A549 (cell line): ENCODE data around the gene MYLK. TPM values are rescaled to one million over a fixed set of nuclear protein-coding genes. Genes with fewer than 3 reads are reported as not detected.

Source experiments
- ATAC-seq, 2 experiments: fragments of 200-7000 bp in 1 of 2; fragments of >200 bp in 1 of 2; cut with Nextera tagmentation in 1 of 2; cut with Tn5 transposase in 1 of 2; 3 replicates each; pipeline versions ENCODE4 v1.8.0 to v1.9.1; 2018 to 2020; ENCODE audit warnings: mild to moderate bottlenecking in 1 of 2, moderate library complexity in 1 of 2
- CTCF ChIA-PET: fragments of 300-600 bp; sonication (Branson Sonifier 250); formaldehyde crosslinking; extraction: SDS; loops from one replicate; lab custom pipeline; 2021; ENCODE audit warnings: antibody characterized with exemption, inconsistent platforms; lab: Yijun Ruan, JAX
- POLR2A ChIA-PET: fragments of 350-600 bp; formaldehyde crosslinking; extraction: SDS; loops from one replicate; lab custom pipeline; 2021; ENCODE audit warnings: antibody characterized with exemption, inconsistent platforms; lab: Yijun Ruan, JAX
- DNase-seq, 2 experiments: peaks; one replicate each; pipeline versions ENCODE4 v3.0.0 to v3.0.0-alpha.2; 2011 to 2016; ENCODE audit warnings: low read depth in 1 of 2, low spot score in 1 of 2
- FAIRE-seq: peaks from 2 replicates; lab custom pipeline; 2011; peaks lifted over from hg19 to GRCh38; lab: Jason Lieb, UNC
- H3K27ac ChIP-seq, 2 experiments: fragments of >200 bp; sonication (Bioruptor Twin); formaldehyde crosslinking; 3 replicates each; pipeline ENCODE4 v1.5.1; 2016 to 2017
- H3K4me1 ChIP-seq: fragments of >200 bp; sonication (Bioruptor Twin); formaldehyde crosslinking; 3 replicates; pipeline ENCODE4 v1.6.1; 2016
- H3K4me2 ChIP-seq: fragments of >200 bp; sonication (Bioruptor Twin); formaldehyde crosslinking; 3 replicates; pipeline ENCODE4 v1.6.1; 2016
- H3K4me3 ChIP-seq: fragments of >200 bp; sonication (Bioruptor Twin); formaldehyde crosslinking; 3 replicates; pipeline ENCODE4 v1.5.1; 2016
- H3K9me3 ChIP-seq: fragments of >200 bp; sonication (Bioruptor Twin); formaldehyde crosslinking; 3 replicates; pipeline ENCODE4 v1.6.1; 2016
- ATOH8 ChIP-seq: fragments of 250-450 bp; sonication (Bioruptor Pico); IDR thresholded peaks from 2 replicates; pipeline ENCODE4 v1.5.0; 2020; ENCODE audit warnings: low read depth, mild to moderate bottlenecking, moderate library complexity
- BHLHE40 ChIP-seq: IDR thresholded peaks from 2 replicates; pipeline ENCODE4 v1.6.1; 2012; ENCODE audit warnings: low read depth, low read length, inconsistent platforms
- CBX2 ChIP-seq: fragments of 200-600 bp; sonication (generic); IDR thresholded peaks from 2 replicates; pipeline ENCODE4 v1.6.1; 2016; ENCODE audit warnings: low read depth, mild to moderate bottlenecking, borderline replicate concordance
- CBX8 ChIP-seq: fragments of 200-600 bp; sonication (generic); IDR thresholded peaks from 2 replicates; pipeline ENCODE4 v1.6.1; 2016
- CEBPB ChIP-seq, 2 experiments: fragments of >200 bp in 1 of 2; sonication (Bioruptor Twin) in 1 of 2; formaldehyde crosslinking in 1 of 2; IDR thresholded peaks; 2 replicates each; pipeline ENCODE4 v1.6.1; 2012 to 2016
- E2F6 ChIP-seq: IDR thresholded peaks from 2 replicates; pipeline ENCODE4 v1.6.1; 2012; ENCODE audit warnings: low read depth, borderline replicate concordance
- EHMT2 ChIP-seq: fragments of 200-600 bp; sonication (generic); IDR thresholded peaks from 2 replicates; pipeline ENCODE4 v1.6.1; 2016; ENCODE audit warnings: antibody characterized with exemption, low read depth, mild to moderate bottlenecking, moderate library complexity
- EP300 ChIP-seq, 2 experiments: fragments of >200 bp; sonication (Bioruptor Twin); formaldehyde crosslinking; IDR thresholded peaks; 2 replicates in 1 of 2; 3 replicates in 1 of 2; pipeline ENCODE4 v1.6.1; 2016 to 2017
- ESRRA ChIP-seq: fragments of 150-350 bp; IDR thresholded peaks from 2 replicates; pipeline ENCODE4 v1.6.1; 2014; ENCODE audit warnings: mild to moderate bottlenecking, low read length, borderline replicate concordance
- FOSB ChIP-seq: fragments of 250-450 bp; sonication (Bioruptor Pico); IDR thresholded peaks from 2 replicates; pipeline ENCODE4 v1.5.0; 2020; ENCODE audit warnings: mild to moderate bottlenecking, moderate library complexity
- FOXS1 ChIP-seq: fragments of 250-450 bp; sonication (Bioruptor Pico); IDR thresholded peaks from 2 replicates; pipeline ENCODE4 v1.5.0; 2020; ENCODE audit warnings: mild to moderate bottlenecking, moderate library complexity
- GATA3 ChIP-seq: IDR thresholded peaks from 2 replicates; pipeline ENCODE4 v1.6.1; 2012; ENCODE audit warnings: borderline replicate concordance
- HDAC2 ChIP-seq: fragments of 200-600 bp; sonication (generic); IDR thresholded peaks from 2 replicates; pipeline ENCODE4 v1.6.1; 2016
- HES2 ChIP-seq: fragments of >200 bp; sonication (Bioruptor Twin); formaldehyde crosslinking; IDR thresholded peaks from 2 replicates; pipeline ENCODE4 v1.6.1; 2016
- HEYL ChIP-seq: fragments of 250-450 bp; sonication (Bioruptor Pico); IDR thresholded peaks from 2 replicates; pipeline ENCODE4 v1.8.0; 2021; ENCODE audit warnings: mild to moderate bottlenecking, moderate library complexity
- JUN ChIP-seq, 2 experiments: fragments of >200 bp; sonication (Bioruptor Twin); formaldehyde crosslinking; IDR thresholded peaks; 2 replicates in 1 of 2; 3 replicates in 1 of 2; pipeline ENCODE4 v1.6.1; 2016 to 2017
- JUNB ChIP-seq: fragments of >200 bp; sonication (Bioruptor Twin); formaldehyde crosslinking; IDR thresholded peaks from 2 replicates; pipeline ENCODE4 v1.6.1; 2016
- KDM5A ChIP-seq: fragments of 200-600 bp; sonication (generic); IDR thresholded peaks from 2 replicates; pipeline ENCODE4 v1.6.1; 2016; ENCODE audit warnings: antibody characterized with exemption, mild to moderate bottlenecking
- PBX3 ChIP-seq: IDR thresholded peaks from 2 replicates; pipeline ENCODE4 v1.6.1; 2012
- POLR2A ChIP-seq: IDR thresholded peaks from 2 replicates; pipeline ENCODE4 v1.6.1; 2012; ENCODE audit warnings: mild to moderate bottlenecking, low read length
- RAD21 ChIP-seq, 2 experiments: fragments of >200 bp in 1 of 2; sonication (Bioruptor Twin) in 1 of 2; formaldehyde crosslinking in 1 of 2; IDR thresholded peaks in 1 of 2; conservative IDR thresholded peaks in 1 of 2; 2 replicates in 1 of 2; 3 replicates in 1 of 2; pipeline ENCODE4 v1.6.1; 2012 to 2018; ENCODE audit warnings: inconsistent platforms in 1 of 2
- RARB ChIP-seq: fragments of 250-450 bp; sonication (Bioruptor Pico); IDR thresholded peaks from 2 replicates; pipeline ENCODE4 v1.8.0; 2021; ENCODE audit warnings: mild to moderate bottlenecking, moderate library complexity
- RCOR1 ChIP-seq: fragments of 150-350 bp; IDR thresholded peaks from 2 replicates; pipeline ENCODE4 v1.6.1; 2014; ENCODE audit warnings: antibody characterized with exemption, low read length, low read depth
- RFX5 ChIP-seq: fragments of 450-650 bp; IDR thresholded peaks from 2 replicates; pipeline ENCODE4 v1.7.1; 2014; ENCODE audit warnings: antibody characterized with exemption, mild to moderate bottlenecking, moderate library complexity
- SREBF2 ChIP-seq: fragments of 450-650 bp; IDR thresholded peaks from 2 replicates; pipeline ENCODE4 v1.6.1; 2014; ENCODE audit warnings: mild to moderate bottlenecking, moderate library complexity
- TFCP2L1 ChIP-seq: fragments of 250-450 bp; sonication (Bioruptor Pico); IDR thresholded peaks from 2 replicates; pipeline ENCODE4 v1.5.0; 2021; ENCODE audit warnings: mild to moderate bottlenecking
- TP53 ChIP-seq: fragments of 250-450 bp; sonication (Bioruptor Pico); IDR thresholded peaks from 2 replicates; pipeline ENCODE4 v1.5.0; 2021; ENCODE audit warnings: mild to moderate bottlenecking, moderate library complexity
- USF2 ChIP-seq: fragments of 450-650 bp; IDR thresholded peaks from 2 replicates; pipeline ENCODE4 v1.6.1; 2014; ENCODE audit warnings: antibody characterized with exemption
- ZFP36 ChIP-seq: fragments of 450-650 bp; IDR thresholded peaks from 2 replicates; pipeline ENCODE4 v1.6.1; 2014; ENCODE audit warnings: borderline replicate concordance; ENCODE audit not compliant: partially characterized antibody
- WGBS: methylation state at CpG from one replicate; pipeline ENCODE4 v1.1.6; 2017; ENCODE audit errors: missing lambda C conversion rate; 5-methylcytosine and 5-hydroxymethylcytosine counted together
- polyA plus RNA-seq, 4 experiments: library from polyadenylated mRNA; depleted of rRNA in 3 of 4; stranded (reverse); fragments of >200 nt; fragmentation: RNase III in 1 of 4; extraction: RNeasy Plus Mini Kit Qiagen cat#74134 plus additional on column Dnase treatment in 1 of 4; gene quantifications; 2 replicates in 3 of 4; 3 replicates in 1 of 4; pipeline ENCODE4 v1.2.3, GENCODE V29; 2011 to 2017

The MYLK gene
- polyA plus RNA-seq, 2 of the 4 experiments (the other 2 are of a cell fraction), result 16.9 to 17.4 TPM

GRCh38 chr3:123682302-123682701 lies 201.8 kb downstream of the MYLK start:
- Histone ChIP-seq H3K4me2 (no peak overlapping the region), H3K27ac (no peak overlapping the region), H3K4me1 (peaks cover 4% of the 10 kb centered on the region; the same call in 2 of the 3 replicates), H3K9me3 (no peaks in the 10 kb centered on the region), H3K4me3 (no peak overlapping the region)
- FAIRE-seq, result no peak
- DNase-seq, result no peak
- ChIA-PET POLR2A (no interaction called here), CTCF (interaction anchor here (1.0 to 45.3 kb wide), 6 partner anchors 10 to 106 kb away, joined by 3 to 829 read pairs (median 5); no protein-coding TSS in a partner anchor)
- TF ChIP-seq CBX8 (no peak), KDM5A (no peak), BHLHE40 (no peak), RCOR1 (no peak), FOXS1 (CRISPR knock-in tag) (no peak), HDAC2 (no peak), CBX2 (no peak), HES2 (no peak), RFX5 (no peak), ESRRA (no peak), RAD21 (conservative IDR thresholded peaks at IDR 0.05 in 1 of 2, IDR thresholded peaks at IDR 0.05 in 1 of 2) (no peak), CEBPB (IDR thresholded peaks at IDR 0.05) (no peak), E2F6 (no peak)
- WGBS, result 91% methylated on average over 6 of the region's 6 CpGs
- no peak for ATAC-seq

- no peak for TF ChIP-seq JUN (IDR thresholded peaks at IDR 0.05)
- H3K4me1 ChIP-seq, result no peaks in the 10 kb centered on the region
- H3K4me3 ChIP-seq, result no peak overlapping the region
- no peak for DNase-seq
- H3K9me3 ChIP-seq, result no peaks in the 10 kb centered on the region
- no peak overlapping the region for H3K4me2 ChIP-seq
- ChIA-PET CTCF (interaction anchor here (2.3 to 45.3 kb wide), 2 partner anchors 22 to 30 kb away, joined by 5 to 829 read pairs; no protein-coding TSS in a partner anchor), POLR2A (no interaction called here)
- no peak for FAIRE-seq
- ATAC-seq, result no peak
- WGBS, result 78% methylated on average over 8 of the region's 8 CpGs
- H3K27ac ChIP-seq, result no peak overlapping the region
Measured at GRCh38 chr3:123679712-123680386, 204.3 kb downstream of the MYLK start.

- no peak overlapping the region for H3K27ac ChIP-seq
- ATAC-seq (no peak), DNase-seq (no peak), FAIRE-seq (no peak)
- no peak overlapping the region for H3K4me3 ChIP-seq
- POLR2A ChIA-PET, result no interaction called here
- no peaks in the 10 kb centered on the region for H3K9me3 ChIP-seq
- 81% methylated on average over 8 of the region's 8 CpGs for WGBS
- no peak overlapping the region for H3K4me2 ChIP-seq
- no peak for TF ChIP-seq JUNB
- no peak for TF ChIP-seq ZFP36
- no peak for TF ChIP-seq ESRRA
- TF ChIP-seq RARB (CRISPR knock-in tag), result no peak
- TF ChIP-seq EHMT2, result no peak
- no peak for TF ChIP-seq HEYL (CRISPR knock-in tag)
- no peak for TF ChIP-seq USF2
- no peak for TF ChIP-seq TP53
- no peak for TF ChIP-seq PBX3
- no peak for TF ChIP-seq ATOH8 (CRISPR knock-in tag)
- TF ChIP-seq GATA3, result no peak
- no peak for TF ChIP-seq HDAC2
- TF ChIP-seq HES2, result no peak
- TF ChIP-seq SREBF2, result no peak
- no peak for TF ChIP-seq RCOR1
- no peak for TF ChIP-seq FOSB (CRISPR knock-in tag)
- TF ChIP-seq RFX5, result no peak
- no peak for TF ChIP-seq EP300 (IDR thresholded peaks at IDR 0.05)
- no peak for TF ChIP-seq TFCP2L1 (CRISPR knock-in tag)
- no peak for TF ChIP-seq POLR2A
- CTCF ChIA-PET, result interaction anchor here (45.3 kb wide), 1 partner anchor 28 kb away, joined by 829 read pairs; no protein-coding TSS in a partner anchor
- no peaks in the 10 kb centered on the region for H3K4me1 ChIP-seq
Measured at GRCh38 chr3:123678108-123678511, 206.0 kb downstream of the MYLK start.
